ENCODE measurements around the gene NKX1-2.

The NKX1-2 gene

GRCh38 chr10:124492266-124492665, 42.4 kb upstream of the NKX1-2 start:
- H3K4me3 ChIP-seq: no peak overlapping the region
- TF ChIP-seq Cebpa-rat (IDR thresholded peaks at IDR 0.05): no peak
- H4K20me1 ChIP-seq: no peaks in the 10 kb centered on the region
- H3K9me3 ChIP-seq: peaks cover 9% of the 10 kb centered on the region
- H3K27ac ChIP-seq: no peak overlapping the region
- H3K36me3 ChIP-seq: no peaks in the 10 kb centered on the region
- H3K4me1 ChIP-seq: peaks cover 13% of the 10 kb centered on the region
- peaks cover 26% of the 10 kb centered on the region for H3K27me3 ChIP-seq
- H3K9ac ChIP-seq: no peak overlapping the region
- H3K4me2 ChIP-seq: no peak overlapping the region

- TF ChIP-seq Cebpa-rat (IDR thresholded peaks at IDR 0.05): no peak
- Histone ChIP-seq H3K9me3 (peaks cover 21% of the 10 kb centered on the region), H3K4me1 (peaks cover 13% of the 10 kb centered on the region), H3K9ac (no peak overlapping the region), H3K4me3 (no peak overlapping the region), H3K36me3 (peaks cover 7% of the 10 kb centered on the region; the same call in 1 of the 2 replicates), H3K27me3 (peaks cover 26% of the 10 kb centered on the region), H3K4me2 (no peak overlapping the region), H4K20me1 (no peaks in the 10 kb centered on the region), H3K27ac (no peak overlapping the region)
Measured at GRCh38 chr10:124491105-124491504, 41.3 kb upstream of the NKX1-2 start.

- H3K4me3 ChIP-seq: no peak overlapping the region
- H3K27me3 ChIP-seq: no peaks in the 10 kb centered on the region
- H3K4me1 ChIP-seq: no peaks in the 10 kb centered on the region
- no peak overlapping the region for H3K27ac ChIP-seq
- peaks cover 7% of the 10 kb centered on the region; the same call in 1 of the 2 replicates for H3K36me3 ChIP-seq
- no peak overlapping the region for H3K9ac ChIP-seq
- H3K9me3 ChIP-seq: peaks cover 21% of the 10 kb centered on the region
- no peak for TF ChIP-seq Cebpa-rat (IDR thresholded peaks at IDR 0.05)
- no peak overlapping the region for H3K4me2 ChIP-seq
- no peaks in the 10 kb centered on the region for H4K20me1 ChIP-seq
Measured at GRCh38 chr10:124486635-124487034, 36.8 kb upstream of the NKX1-2 start.

GRCh38 chr10:124484661-124485060, 34.8 kb upstream of the NKX1-2 start:
- no peaks in the 10 kb centered on the region for H3K4me1 ChIP-seq
- H3K9ac ChIP-seq: no peak overlapping the region
- no peak overlapping the region for H3K27ac ChIP-seq
- H3K9me3 ChIP-seq: peaks cover 21% of the 10 kb centered on the region
- no peaks in the 10 kb centered on the region for H4K20me1 ChIP-seq
- H3K4me2 ChIP-seq: no peak overlapping the region
- peaks cover 7% of the 10 kb centered on the region; the same call in 1 of the 2 replicates for H3K36me3 ChIP-seq
- no peak for TF ChIP-seq Cebpa-rat (IDR thresholded peaks at IDR 0.05)
- no peaks in the 10 kb centered on the region for H3K27me3 ChIP-seq
- H3K4me3 ChIP-seq: no peak overlapping the region

GRCh38 chr10:124484031-124484430, 34.2 kb upstream of the NKX1-2 start:
- no peak overlapping the region for H3K4me3 ChIP-seq
- peaks cover 7% of the 10 kb centered on the region; the same call in 1 of the 2 replicates for H3K36me3 ChIP-seq
- H3K4me1 ChIP-seq: no peaks in the 10 kb centered on the region
- H3K27me3 ChIP-seq: no peaks in the 10 kb centered on the region
- H3K27ac ChIP-seq: no peak overlapping the region
- peaks cover 21% of the 10 kb centered on the region for H3K9me3 ChIP-seq
- no peak overlapping the region for H3K9ac ChIP-seq
- H4K20me1 ChIP-seq: no peaks in the 10 kb centered on the region
- TF ChIP-seq Cebpa-rat (IDR thresholded peaks at IDR 0.05): no peak
- H3K4me2 ChIP-seq: no peak overlapping the region

- no peak for TF ChIP-seq Cebpa-rat (IDR thresholded peaks at IDR 0.05)
- H3K4me3 ChIP-seq: no peak overlapping the region
Measured at GRCh38 chr10:124482876-124483275, 33.0 kb upstream of the NKX1-2 start.

GRCh38 chr10:124482236-124482800, 32.5 kb upstream of the NKX1-2 start:
- Histone ChIP-seq H3K27me3 (no peaks in the 10 kb centered on the region), H3K9ac (no peak overlapping the region)
- TF ChIP-seq Cebpa-rat (IDR thresholded peaks at IDR 0.05): no peak

More at GRCh38 chr10:124482876-124483275, 33.0 kb upstream of the NKX1-2 start:
- no peaks in the 10 kb centered on the region for H3K4me1 ChIP-seq
- H3K9ac ChIP-seq: no peak overlapping the region
- H3K27ac ChIP-seq: no peak overlapping the region
- H3K9me3 ChIP-seq: peaks cover 18% of the 10 kb centered on the region
- H4K20me1 ChIP-seq: no peaks in the 10 kb centered on the region
- H3K27me3 ChIP-seq: no peaks in the 10 kb centered on the region
- peaks cover 7% of the 10 kb centered on the region; the same call in 1 of the 2 replicates for H3K36me3 ChIP-seq
- no peak overlapping the region for H3K4me2 ChIP-seq

GRCh38 chr10:124481717-124482116, 31.9 kb upstream of the NKX1-2 start:
- no peaks in the 10 kb centered on the region for H3K27me3 ChIP-seq
- TF ChIP-seq Cebpa-rat (IDR thresholded peaks at IDR 0.05): no peak
- peaks cover 6% of the 10 kb centered on the region for H3K9me3 ChIP-seq
- H3K36me3 ChIP-seq: peaks cover 5% of the 10 kb centered on the region; the same call in 1 of the 2 replicates
- H3K4me1 ChIP-seq: no peaks in the 10 kb centered on the region
- H3K27ac ChIP-seq: no peak overlapping the region
- no peak overlapping the region for H3K4me3 ChIP-seq
- H3K9ac ChIP-seq: no peak overlapping the region
- H3K4me2 ChIP-seq: no peak overlapping the region
- H4K20me1 ChIP-seq: no peaks in the 10 kb centered on the region

More at GRCh38 chr10:124482236-124482800, 32.5 kb upstream of the NKX1-2 start:
- peaks cover 12% of the 10 kb centered on the region for H3K9me3 ChIP-seq
- no peaks in the 10 kb centered on the region for H4K20me1 ChIP-seq
- H3K4me3 ChIP-seq: no peak overlapping the region
- no peaks in the 10 kb centered on the region for H3K4me1 ChIP-seq
- peaks cover 7% of the 10 kb centered on the region; the same call in 1 of the 2 replicates for H3K36me3 ChIP-seq
- no peak overlapping the region for H3K27ac ChIP-seq
- H3K4me2 ChIP-seq: no peak overlapping the region

GRCh38 chr10:124480860-124481259, 31.0 kb upstream of the NKX1-2 start:
- Histone ChIP-seq H3K9ac (no peak overlapping the region), H3K4me3 (no peak overlapping the region), H3K36me3 (no peaks in the 10 kb centered on the region), H3K27ac (no peak overlapping the region), H3K4me2 (no peak overlapping the region), H3K27me3 (no peaks in the 10 kb centered on the region), H3K4me1 (no peaks in the 10 kb centered on the region), H4K20me1 (no peaks in the 10 kb centered on the region), H3K9me3 (no peaks in the 10 kb centered on the region)
- no peak for TF ChIP-seq Cebpa-rat (IDR thresholded peaks at IDR 0.05)

- Histone ChIP-seq H3K4me3 (no peak overlapping the region), H3K9me3 (no peaks in the 10 kb centered on the region), H3K27me3 (no peaks in the 10 kb centered on the region), H3K36me3 (no peaks in the 10 kb centered on the region), H3K4me2 (no peak overlapping the region), H3K9ac (no peak overlapping the region), H3K27ac (no peak overlapping the region), H3K4me1 (peaks cover 11% of the 10 kb centered on the region), H4K20me1 (no peaks in the 10 kb centered on the region)
- TF ChIP-seq Cebpa-rat (IDR thresholded peaks at IDR 0.05): no peak
Measured at GRCh38 chr10:124478515-124478914, 28.7 kb upstream of the NKX1-2 start.

Data from BLaER1 (cell line).